ENCODE measurements around the gene MGAT5.
"Not testable (repeated sequence)": the region's sequence is repeated elsewhere in the genome, so short reads cannot be mapped to it uniquely, and the experiment has no call there.

Gene MGAT5

DNA sequence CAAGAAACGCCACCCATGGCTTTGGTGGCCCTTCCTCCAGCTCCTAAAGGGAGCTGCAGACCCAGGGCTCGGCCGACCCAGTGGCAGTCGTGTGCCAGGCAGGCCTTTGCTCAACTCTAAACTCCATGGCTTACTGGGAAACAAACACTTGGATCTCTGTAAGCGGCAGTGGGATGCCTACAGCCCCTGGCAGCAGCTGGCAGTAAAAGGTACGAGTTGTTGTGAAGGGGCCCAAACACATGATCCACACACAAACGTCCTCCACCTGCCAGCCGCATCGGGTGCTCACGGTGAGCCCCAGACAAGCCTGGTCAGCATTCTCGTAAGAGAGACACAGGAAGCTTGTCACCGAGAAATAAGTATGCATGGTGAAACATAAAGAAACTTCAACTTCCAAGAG, 214.9 kb downstream of the MGAT5 start:
- DNase-seq (ENCODE audit: low read depth in 2 of 2): no peak

DNA sequence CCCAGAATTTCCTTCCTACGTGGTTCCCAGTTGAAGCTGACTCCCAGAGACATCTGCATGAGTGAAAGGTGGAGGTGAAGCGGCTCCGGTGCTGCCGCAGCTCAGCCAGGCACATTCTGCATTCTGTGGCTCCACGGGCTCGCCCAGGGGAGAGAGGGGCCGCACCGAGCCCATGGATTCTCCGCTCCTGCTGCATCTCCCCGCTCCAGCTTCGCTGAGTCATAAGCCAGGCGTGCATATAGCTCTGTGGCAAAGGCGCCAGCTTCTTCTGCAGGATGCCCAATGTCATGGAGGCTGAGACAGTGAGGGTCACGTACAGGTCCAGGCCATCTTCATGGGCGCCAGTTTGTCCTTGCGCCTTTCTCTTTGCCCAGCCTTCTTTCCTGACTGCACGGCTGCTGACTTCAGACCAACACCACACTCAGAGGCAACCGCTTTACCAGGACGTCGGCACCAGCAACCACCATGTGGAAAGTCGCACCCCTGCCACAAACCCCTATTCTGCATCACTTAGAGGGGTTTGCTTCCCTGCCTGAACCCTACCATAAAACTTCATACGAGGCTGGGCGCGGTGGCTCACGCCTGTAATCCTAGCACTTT, 215.7 kb downstream of the MGAT5 start:
- no peak for DNase-seq (ENCODE audit: low read depth in 2 of 2)

DNA sequence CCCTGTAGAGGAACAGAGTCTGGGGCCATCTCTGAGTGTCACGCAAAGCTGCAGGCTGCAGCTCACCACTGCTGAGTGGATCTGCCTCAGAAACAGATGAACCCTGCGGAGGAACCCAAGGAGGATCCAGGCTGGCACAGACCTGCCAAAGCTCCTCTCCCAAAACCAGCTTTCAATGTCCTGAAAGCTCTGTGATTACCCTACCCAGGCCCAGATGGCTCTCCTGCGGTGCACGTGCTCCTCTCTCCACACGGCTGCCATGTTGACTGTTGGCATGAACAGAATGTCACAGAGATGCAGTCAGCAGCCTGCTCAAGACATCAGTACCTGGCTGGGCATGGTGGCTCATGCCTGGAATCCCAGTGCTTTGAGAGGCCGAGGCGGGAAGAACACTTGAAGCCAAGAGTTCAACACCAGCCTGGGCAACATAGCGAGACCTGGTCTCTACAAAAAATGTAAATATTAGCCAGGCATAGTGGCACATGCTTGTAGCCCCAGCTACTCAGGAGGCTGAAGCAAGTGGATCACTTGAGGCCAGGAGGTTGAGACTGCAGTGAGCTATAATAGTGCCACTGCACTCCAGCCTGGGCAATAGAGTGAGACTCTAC, 216.8 kb downstream of the MGAT5 start:
- no peak for DNase-seq (ENCODE audit: low read depth in 2 of 2)

DNA sequence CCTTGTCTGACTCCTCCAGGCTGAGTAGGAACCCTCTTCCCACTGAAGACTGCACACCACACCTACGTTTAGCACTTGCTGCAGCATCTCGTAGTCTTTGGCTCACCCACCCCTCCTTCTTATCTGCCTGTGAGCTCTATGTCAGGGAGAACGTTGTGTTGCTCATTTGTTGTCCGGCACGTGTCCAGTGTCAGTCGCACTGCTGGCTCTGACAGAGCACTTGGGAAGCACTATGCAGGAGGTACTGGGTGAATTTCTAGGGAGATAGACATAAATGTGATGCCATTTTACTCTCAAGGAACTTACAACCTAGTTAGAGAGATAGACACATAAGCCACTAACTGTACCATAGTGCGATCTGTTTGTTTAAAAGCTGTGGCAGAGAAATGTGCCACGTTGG, 223.1 kb downstream of the MGAT5 start:
- not testable (repeated sequence) for DNase-seq (ENCODE audit: low read depth in 2 of 2)

DNA sequence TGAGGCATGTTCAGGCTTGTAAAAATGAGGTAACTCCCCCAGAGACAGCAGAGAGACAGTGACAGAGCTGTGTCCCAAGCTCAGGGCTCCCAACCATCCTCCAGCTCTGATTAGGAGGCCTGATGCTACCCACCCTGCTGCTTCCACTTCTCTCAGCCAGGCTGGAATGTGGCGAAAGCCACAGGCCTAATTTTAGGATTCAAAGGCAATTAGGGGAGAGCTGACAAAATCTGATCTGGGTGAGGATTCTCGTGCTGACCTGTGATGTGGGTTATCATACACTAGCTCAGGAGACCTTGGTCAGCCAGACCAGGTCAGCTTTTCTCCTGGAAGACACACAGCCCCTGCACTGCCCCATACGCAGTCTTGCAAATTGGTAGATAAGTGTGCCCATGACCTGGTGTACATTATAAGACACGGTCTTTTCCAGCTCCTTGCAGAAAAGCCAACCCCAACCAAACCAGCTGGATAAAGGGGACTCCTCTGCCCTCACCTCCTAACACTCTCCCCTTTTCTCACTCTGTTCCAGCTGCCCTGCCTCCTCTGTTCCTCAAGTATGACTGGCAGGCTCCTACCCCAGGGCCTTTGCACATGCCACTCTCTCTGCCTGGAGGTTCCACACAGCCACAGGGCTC, 225.9 kb downstream of the MGAT5 start:
- no peak for DNase-seq (ENCODE audit: low read depth in 2 of 2)

DNA sequence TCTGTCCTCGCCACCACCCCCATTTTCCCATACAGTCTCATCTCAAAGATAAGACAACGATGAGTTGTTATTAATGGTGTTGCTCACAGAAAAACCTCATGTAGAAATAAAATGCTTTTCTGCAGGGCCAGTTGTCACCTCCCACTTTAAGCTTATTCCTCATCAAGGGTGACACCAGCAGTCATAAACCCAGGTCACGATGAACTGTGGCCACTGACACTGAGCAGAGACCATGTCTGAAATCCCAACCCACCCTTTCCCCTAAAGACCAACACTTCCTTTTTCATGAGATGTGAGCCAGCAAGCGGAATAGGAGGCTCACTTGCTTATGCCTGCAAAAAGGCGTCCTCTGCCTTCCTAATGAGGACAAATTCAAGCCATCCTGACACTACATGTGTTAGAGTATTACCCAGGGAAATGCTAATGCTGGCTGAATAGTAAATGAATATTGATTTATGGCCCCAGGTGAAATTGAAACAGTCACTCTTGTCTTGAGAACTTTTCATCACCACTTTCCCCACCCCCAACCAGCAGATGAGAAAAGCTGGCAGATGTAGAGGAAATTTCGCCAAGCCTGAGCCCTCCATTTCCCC, 228.4 kb downstream of the MGAT5 start:
- DNase-seq (ENCODE audit: low read depth in 2 of 2): no peak

DNA sequence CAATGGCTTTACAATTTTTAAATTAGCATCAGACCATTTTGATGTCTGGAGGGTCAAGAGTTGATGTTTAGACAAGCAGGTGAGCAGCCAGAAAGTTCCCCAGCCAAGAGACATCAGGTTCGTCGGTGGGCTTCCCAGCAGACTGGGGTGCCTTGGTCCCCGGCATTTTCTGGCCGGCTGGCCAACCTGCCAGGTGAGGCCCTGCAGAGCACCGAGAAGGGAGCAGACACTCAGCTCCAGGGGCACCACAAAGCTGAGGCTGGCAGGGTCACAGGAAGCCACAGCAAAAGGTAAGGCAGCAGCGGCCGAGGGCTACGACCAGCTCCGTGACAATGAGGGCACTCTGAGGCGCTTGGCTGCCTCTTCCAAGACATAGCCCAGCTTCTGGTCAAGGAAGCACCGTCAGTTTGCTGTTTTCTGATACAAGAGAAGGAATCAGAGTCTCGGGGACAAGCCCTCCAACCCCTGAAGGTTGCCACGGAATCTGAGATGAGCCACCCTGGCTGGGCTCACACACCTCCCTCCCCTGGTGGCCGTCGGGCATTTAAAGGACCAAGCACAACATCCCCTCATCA, 229.0 kb downstream of the MGAT5 start:
- DNase-seq (ENCODE audit: low read depth in 2 of 2): no peak

DNA sequence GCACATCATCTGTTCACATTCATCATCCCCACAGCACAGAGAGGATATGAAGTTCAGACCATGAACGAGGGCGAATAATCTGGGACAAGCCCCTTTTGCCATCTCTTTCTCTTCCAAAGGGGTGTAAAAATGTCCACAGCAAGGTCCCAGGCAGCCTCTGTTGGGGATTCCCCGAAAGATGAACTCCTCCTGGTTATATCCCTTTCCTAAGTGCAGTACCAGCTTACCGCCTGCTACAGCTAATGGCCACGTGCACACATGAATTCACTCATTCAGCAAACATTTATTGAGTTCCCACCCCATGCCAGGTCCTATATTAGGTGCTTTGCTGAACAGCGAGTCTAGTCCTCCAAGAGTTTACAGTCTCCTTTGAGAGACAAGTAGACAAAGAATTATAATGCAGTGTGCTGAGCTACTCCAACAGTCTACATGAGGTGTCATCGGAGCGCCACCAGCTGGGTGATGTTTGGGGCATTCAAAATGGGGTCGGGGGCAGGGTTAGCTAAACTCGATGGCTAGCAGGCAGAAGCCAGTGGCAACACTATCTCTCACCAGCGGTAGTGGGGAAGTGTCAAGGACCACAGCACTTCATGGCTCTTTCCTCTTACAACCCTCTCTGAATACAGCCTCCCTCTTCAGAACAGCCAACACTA, 236.0 kb downstream of the MGAT5 start:
- DNase-seq (ENCODE audit: low read depth in 2 of 2): no peak

DNA sequence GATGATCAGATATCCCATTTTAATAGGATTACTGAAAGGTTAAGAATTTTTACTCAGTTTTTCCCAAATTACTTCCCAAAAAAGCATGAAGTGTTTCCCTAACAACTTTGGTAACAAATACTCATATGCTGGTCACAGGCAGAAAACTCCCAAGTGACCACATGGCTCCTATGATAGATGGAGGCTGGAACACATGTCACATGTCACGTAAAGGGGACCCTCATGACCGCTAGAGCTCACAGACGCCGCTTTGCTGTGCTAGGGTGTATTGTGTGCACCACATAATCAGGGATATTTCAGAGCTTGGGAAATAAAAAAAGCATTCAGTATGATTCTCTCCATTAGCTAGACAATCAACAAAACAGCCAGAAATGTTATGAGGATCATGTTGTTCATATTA, 236.7 kb downstream of the MGAT5 start:
- no peak for DNase-seq (ENCODE audit: low read depth in 2 of 2)

DNA sequence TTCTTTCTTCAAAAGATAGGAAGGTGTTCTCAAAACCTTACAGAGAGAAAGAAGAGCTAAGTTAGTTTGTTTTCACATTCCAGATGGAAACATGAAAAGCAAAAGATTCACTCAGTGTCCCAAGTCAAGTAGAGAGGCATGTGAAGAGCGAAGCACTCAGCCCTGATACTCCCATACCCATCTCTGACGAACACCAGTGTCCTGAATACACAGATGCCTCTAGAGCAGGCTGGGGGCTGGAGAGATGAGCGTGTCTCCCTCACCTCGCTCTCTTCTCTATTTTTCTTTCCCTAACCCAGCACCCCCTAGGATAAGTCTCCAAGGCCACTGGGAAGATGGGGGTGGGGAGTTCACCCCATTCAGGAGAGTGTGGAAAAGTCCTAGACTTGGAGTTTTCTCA, 237.2 kb downstream of the MGAT5 start:
- no peak for DNase-seq (ENCODE audit: low read depth in 2 of 2)

DNA sequence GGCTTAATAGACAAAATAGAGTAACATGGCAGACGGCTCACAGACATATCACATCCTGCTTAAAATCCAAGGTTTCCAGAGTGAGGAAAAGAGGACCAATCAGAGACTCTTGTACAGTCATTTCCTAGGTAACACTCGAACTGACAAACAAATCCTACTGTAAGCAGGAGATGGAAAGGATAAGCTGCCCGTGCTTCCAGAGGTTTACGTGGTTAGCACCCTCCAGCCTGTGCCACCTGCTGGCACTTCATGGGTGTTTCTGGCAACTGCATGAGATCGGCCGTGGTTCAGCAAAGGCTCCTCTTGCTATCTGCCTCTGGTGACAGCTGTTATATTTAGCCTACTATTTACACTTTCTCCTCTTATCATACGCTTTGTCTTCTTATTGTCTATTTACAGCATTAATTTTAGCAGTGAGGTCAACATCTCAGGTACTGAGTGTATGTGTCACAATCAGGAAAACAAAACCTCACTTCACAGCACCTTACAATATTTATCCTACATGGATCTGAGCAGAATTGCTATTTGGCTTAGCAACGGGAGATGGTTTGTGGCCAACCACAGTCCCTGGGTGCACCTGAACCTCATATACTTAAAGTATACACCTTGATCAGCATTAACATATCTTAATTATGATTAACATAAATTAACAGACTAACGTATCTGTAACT, 238.0 kb downstream of the MGAT5 start:
- DNase-seq (ENCODE audit: low read depth in 2 of 2): no peak

DNA sequence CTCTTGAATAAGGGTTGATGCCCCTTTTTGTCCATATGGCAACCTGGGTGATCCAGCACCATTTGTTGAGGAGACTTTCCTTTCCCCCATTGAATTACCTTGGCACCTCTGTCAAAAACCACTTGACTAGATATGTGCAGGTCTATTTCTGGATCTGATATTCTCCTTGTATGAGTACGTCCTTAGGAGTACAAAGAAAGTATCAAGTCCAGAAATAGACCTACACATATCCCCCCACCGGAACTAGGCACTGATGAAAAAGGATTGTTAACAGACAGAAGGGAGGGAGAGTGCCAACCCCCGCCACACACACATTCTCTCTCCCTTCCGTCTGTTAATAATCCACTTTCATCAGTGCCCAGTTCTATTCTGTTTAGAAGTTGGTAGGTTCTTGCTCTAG, 239.9 kb downstream of the MGAT5 start:
- no peak for DNase-seq (ENCODE audit: low read depth in 2 of 2)

DNA sequence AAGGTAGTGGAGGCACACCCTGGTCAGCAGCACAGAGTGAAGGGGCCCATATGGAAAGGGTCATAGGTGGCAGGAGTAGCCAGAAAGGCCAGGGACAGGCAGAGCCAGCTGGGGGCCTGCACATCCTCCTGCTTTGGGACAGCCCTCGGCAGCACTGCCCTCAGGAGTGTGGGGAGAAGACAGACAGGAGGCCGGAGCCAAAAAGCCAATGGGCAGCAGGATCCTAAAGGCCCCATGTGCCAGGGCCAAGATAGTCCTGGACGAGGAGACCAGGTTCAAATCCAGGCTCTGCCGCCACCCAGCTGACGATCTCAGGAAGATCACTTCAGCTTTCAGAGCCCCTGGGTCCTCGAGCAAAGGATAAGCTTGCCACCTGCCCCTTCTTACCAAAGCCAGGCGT, 244.8 kb downstream of the MGAT5 start:
- no peak for DNase-seq (ENCODE audit: low read depth in 2 of 2)

DNA sequence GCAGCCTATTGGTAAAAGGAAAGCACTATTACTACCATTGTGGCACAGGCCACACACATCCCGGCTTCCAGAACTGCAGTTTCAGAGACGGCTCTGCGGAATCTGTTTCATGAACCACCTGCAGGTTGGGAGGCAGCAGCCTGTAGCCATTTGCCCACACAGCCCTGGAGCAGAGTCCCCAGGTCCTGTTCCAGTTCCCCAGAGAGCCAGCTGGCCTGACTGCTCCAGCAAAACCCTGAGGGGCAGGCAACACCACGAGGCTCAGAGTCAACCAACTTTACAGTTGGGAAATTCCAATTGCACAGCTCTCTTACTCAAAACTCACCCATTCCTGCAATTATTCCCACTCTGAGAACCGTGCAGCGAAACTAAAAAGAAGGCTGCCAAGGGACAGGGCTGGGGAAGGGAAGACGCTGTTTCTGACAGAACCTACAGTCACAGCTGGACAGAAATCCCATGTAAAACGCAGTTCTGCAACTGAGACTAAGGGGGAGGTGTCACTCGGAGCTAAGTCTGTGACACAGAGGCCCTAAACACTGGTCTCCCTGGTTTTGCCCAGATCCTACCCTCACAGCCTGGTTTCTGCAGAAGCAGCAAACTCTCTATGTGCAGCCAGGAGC, 245.5 kb downstream of the MGAT5 start:
- DNase-seq (ENCODE audit: low read depth in 2 of 2): no peak

DNA sequence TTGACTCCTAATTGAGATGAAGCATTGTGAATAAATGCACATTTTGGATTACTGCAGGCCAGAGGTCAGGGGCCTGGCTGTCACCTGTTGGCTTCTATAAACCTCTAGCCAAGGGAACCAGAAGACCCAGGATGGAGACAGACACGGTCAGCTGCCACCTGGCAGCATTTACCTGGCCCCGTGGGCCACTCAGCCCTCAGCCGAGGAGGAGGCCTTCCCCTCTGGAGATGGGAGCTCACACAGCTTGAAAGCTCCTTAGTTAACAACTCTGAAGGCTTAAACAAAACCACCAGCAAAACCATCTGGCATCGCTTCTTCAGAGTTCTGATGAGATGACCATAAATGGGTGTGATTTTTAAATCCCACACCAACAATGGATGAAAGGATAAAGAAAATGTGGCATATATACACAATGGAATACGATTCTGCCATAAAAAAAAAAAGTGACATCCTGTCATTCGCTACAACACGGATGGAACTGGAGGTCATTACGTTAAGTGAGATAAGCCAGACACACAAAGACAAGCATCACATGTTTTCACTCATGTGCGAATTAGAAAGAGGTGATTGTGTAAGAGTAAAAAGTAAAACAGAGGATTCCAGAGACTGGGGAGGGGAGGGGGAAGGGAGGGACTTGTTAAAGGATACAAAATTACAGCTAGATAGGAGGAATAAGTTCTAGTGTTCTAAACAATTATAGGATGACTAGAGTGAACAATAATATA, 246.5 kb downstream of the MGAT5 start:
- no peak for DNase-seq (ENCODE audit: low read depth in 2 of 2)

DNA sequence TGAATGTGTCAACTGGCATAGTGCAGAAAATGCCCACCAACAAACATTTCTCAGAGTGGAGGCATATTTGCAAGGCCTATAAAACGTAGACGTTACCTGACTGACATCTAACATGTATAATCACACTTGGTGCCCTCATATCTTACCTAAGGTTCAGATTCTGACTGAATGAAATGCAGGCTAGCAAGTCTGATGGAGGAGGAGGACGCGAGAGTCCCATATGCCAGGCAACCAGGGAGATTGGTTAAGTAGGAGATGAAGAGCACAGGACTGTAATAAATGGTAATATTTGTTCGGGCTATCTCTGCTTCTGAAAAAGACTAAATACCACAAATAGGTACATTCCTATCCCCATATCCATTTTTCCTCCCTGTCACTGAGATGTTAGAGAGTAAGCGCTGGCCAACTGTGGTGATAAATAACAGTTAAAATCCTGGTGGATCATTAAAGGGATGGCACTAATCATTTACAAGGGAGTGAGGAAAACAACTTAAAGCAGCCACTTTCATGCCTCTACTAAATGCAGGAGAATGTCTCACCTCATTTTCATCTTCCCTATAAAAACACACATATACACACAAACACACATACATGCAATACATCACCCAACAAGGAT, 247.7 kb downstream of the MGAT5 start:
- DNase-seq (ENCODE audit: low read depth in 2 of 2): no peak

DNA sequence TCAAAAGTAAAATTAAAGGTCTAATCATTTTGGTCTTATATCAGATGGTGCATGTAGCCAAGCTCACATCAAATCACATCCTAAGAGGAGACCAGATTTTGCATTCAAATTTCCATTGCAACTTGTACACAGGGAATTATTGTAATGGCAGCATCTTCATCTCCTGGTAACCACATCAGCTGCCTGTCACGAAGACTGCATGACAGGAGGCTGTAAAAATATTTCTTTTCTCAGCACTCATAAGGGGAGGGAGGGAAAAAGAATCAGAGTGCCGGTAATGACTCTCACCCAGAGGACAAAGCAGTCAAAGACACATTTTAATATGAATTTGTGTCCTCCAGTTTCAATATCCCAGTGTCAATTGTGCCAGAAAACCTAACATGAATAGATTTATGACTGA, 248.2 kb downstream of the MGAT5 start:
- DNase-seq (ENCODE audit: low read depth in 2 of 2): no peak

All from stimulated activated CD4-positive, alpha-beta T cell treated with anti-CD3 and anti-CD28 coated beads, Interleukin-1b, Interleukin-23, amount 100 ng/mL, for 1 hour (primary cell).